Suprapubic skin (tissue), 4 donors: ENCODE data around the gene HIF3A. TPM values are rescaled to one million over a fixed set of nuclear protein-coding genes. Genes with fewer than 3 reads are reported as not detected.

ENCODE experiments used
- DNase-seq, 2 donors: peaks; one replicate each; pipeline ENCODE4 v3.0.0-alpha.2; 2019; ENCODE audit warnings: low spot score in 2 of 2
- H3K27ac ChIP-seq: fragments of 200-600 bp; sonication (generic); one replicate; pipeline ENCODE4 v1.5.1; 2019
- H3K27me3 ChIP-seq: fragments of 200-600 bp; sonication (generic); one replicate; pipeline ENCODE4 v1.5.1; 2019
- H3K36me3 ChIP-seq: fragments of 200-600 bp; sonication (generic); one replicate; pipeline ENCODE4 v1.5.1; 2019
- H3K4me1 ChIP-seq: fragments of 200-600 bp; sonication (generic); one replicate; pipeline ENCODE4 v1.5.1; 2019
- H3K4me3 ChIP-seq: fragments of 200-600 bp; sonication (generic); one replicate; pipeline ENCODE4 v1.5.1; 2019; ENCODE audit warnings: mild to moderate bottlenecking
- H3K9me3 ChIP-seq: fragments of 200-600 bp; sonication (generic); one replicate; pipeline ENCODE4 v1.5.1; 2019
- CTCF ChIP-seq, 2 donors: fragments of 200-600 bp in 1 of 2; fragments of 450-650 bp in 1 of 2; sonication (generic) in 1 of 2; IDR thresholded peaks; one replicate each; pipeline ENCODE4 v1.5.1; 2016 to 2019; ENCODE audit warnings: antibody characterized with exemption in 2 of 2, mild to moderate bottlenecking in 1 of 2, moderate library complexity in 1 of 2
- EP300 ChIP-seq: sonication (generic); formaldehyde crosslinking; IDR thresholded peaks from one replicate; pipeline ENCODE4 v1.6.1; 2017; ENCODE audit warnings: antibody characterized with exemption
- POLR2A ChIP-seq, 2 donors: fragments of 450-650 bp; IDR thresholded peaks; one replicate each; pipeline ENCODE4 v1.6.1; 2017; ENCODE audit warnings: antibody characterized with exemption in 2 of 2, mild to moderate bottlenecking in 2 of 2, moderate library complexity in 2 of 2
- POLR2AphosphoS5 ChIP-seq, 3 donors: sonication (generic); formaldehyde crosslinking; IDR thresholded peaks; one replicate each; pipeline ENCODE4 v1.6.1; 2017; ENCODE audit warnings: antibody characterized with exemption in 3 of 3
- WGBS: methylation state at CpG from one replicate; pipeline ENCODE4 v1.1.5; 2018; 5-methylcytosine and 5-hydroxymethylcytosine counted together
- total RNA-seq, 4 donors: library from RNA; depleted of rRNA; stranded (reverse); fragments of >200 nt; gene quantifications; one replicate each; pipeline ENCODE4 v1.1.0, GENCODE V29; 2016

HIF3A gene
- total RNA-seq, 4 donors from 2014 or later = 6.6 to 30.0 (median 18.5) TPM

GRCh38 chr19:46347572-46347883 lies 50.7 kb downstream of the HIF3A start:
- DNase-seq = no peak
- H3K9me3 ChIP-seq = no peaks in the 10 kb centered on the region
- H3K4me1 ChIP-seq = peaks cover 54% of the 10 kb centered on the region
- peak overlapping the region; percentile 85 for H3K4me3 ChIP-seq
- no peak overlapping the region for H3K27ac ChIP-seq
- H3K36me3 ChIP-seq = no peaks in the 10 kb centered on the region
- TF ChIP-seq EP300 (no peak), POLR2A (IDR thresholded peaks at IDR 0.05) (no peak), CTCF (IDR thresholded peaks at IDR 0.05) (no peak), POLR2AphosphoS5 (IDR thresholded peaks at IDR 0.05) (no peak)
- 4% methylated on average over 3 of the region's 3 CpGs for WGBS
- H3K27me3 ChIP-seq = no peaks in the 10 kb centered on the region

GRCh38 chr19:46347985-46348384 lies 51.1 kb downstream of the HIF3A start:
- WGBS = 76% methylated on average over 5 of the region's 5 CpGs
- peaks cover 54% of the 10 kb centered on the region for H3K4me1 ChIP-seq
- no peaks in the 10 kb centered on the region for H3K27me3 ChIP-seq
- peak overlapping the region; percentile 85 for H3K4me3 ChIP-seq
- no peaks in the 10 kb centered on the region for H3K9me3 ChIP-seq
- DNase-seq = no peak
- TF ChIP-seq EP300 = no peak
- no peak for TF ChIP-seq POLR2A (IDR thresholded peaks at IDR 0.05)
- TF ChIP-seq CTCF (IDR thresholded peaks at IDR 0.05) = no peak
- TF ChIP-seq POLR2AphosphoS5 (IDR thresholded peaks at IDR 0.05) = no peak
- peaks cover under 1% of the 10 kb centered on the region for H3K36me3 ChIP-seq
- H3K27ac ChIP-seq = no peak overlapping the region

GRCh38 chr19:46349311-46349993 lies 52.6 kb downstream of the HIF3A start:
- WGBS = 78% methylated on average over 11 of the region's 11 CpGs
- Histone ChIP-seq H3K27ac (peak overlapping the region; percentile 59), H3K4me1 (peaks cover 54% of the 10 kb centered on the region), H3K36me3 (peaks cover 15% of the 10 kb centered on the region), H3K4me3 (no peak overlapping the region), H3K27me3 (no peaks in the 10 kb centered on the region), H3K9me3 (no peaks in the 10 kb centered on the region)
- DNase-seq = no peak
- TF ChIP-seq POLR2AphosphoS5 (IDR thresholded peaks at IDR 0.05) (no peak), EP300 (no peak), POLR2A (IDR thresholded peaks at IDR 0.05) (no peak), CTCF (IDR thresholded peaks at IDR 0.05) (no peak)

- Histone ChIP-seq H3K4me1 (peaks cover 54% of the 10 kb centered on the region), H3K4me3 (no peak overlapping the region), H3K9me3 (no peaks in the 10 kb centered on the region), H3K27ac (peak overlapping the region; percentile 59), H3K27me3 (no peaks in the 10 kb centered on the region), H3K36me3 (peaks cover 23% of the 10 kb centered on the region)
- no peak for DNase-seq
- 25% methylated on average over 8 of the region's 8 CpGs for WGBS
- TF ChIP-seq POLR2AphosphoS5 (IDR thresholded peaks at IDR 0.05) (no peak), POLR2A (IDR thresholded peaks at IDR 0.05) (no peak), EP300 (no peak), CTCF (IDR thresholded peaks at IDR 0.05) (no peak)
Measured at GRCh38 chr19:46350029-46350757, 53.4 kb downstream of the HIF3A start.

GRCh38 chr19:46350758-46351159 lies 53.9 kb downstream of the HIF3A start:
- peak overlapping the region; percentile 59 for H3K27ac ChIP-seq
- H3K9me3 ChIP-seq = no peaks in the 10 kb centered on the region
- DNase-seq = no peak
- H3K4me1 ChIP-seq = peaks cover 54% of the 10 kb centered on the region
- H3K36me3 ChIP-seq = peaks cover 28% of the 10 kb centered on the region
- H3K4me3 ChIP-seq = no peak overlapping the region
- TF ChIP-seq POLR2A (IDR thresholded peaks at IDR 0.05) (no peak), EP300 (no peak), POLR2AphosphoS5 (IDR thresholded peaks at IDR 0.05) (no peak), CTCF (IDR thresholded peaks at IDR 0.05) (no peak)
- H3K27me3 ChIP-seq = no peaks in the 10 kb centered on the region
- WGBS = 31% methylated on average over 6 of the region's 8 CpGs
